T47D (cell line): ENCODE results near the gene CAMK1D.

Experiments used
- DNase-seq, 2 experiments: peaks; one replicate each; pipeline versions ENCODE4 v3.0.0 to v3.0.0-alpha.2; 2011 to 2012; ENCODE audit warnings: low read depth in 1 of 2, low spot score in 1 of 2
- JUND ChIP-seq: IDR thresholded peaks from 2 replicates; pipeline ENCODE4 v1.6.1; 2012; ENCODE audit warnings: low read depth
- in situ Hi-C: cut with HindIII; loops from 2 replicates; pipeline ENCODE4 v1.10.0; 2016; ENCODE audit warnings: low sequenced_read_pairs, low pct_unique_long_range_greater_than_20kb

CAMK1D gene

DNA sequence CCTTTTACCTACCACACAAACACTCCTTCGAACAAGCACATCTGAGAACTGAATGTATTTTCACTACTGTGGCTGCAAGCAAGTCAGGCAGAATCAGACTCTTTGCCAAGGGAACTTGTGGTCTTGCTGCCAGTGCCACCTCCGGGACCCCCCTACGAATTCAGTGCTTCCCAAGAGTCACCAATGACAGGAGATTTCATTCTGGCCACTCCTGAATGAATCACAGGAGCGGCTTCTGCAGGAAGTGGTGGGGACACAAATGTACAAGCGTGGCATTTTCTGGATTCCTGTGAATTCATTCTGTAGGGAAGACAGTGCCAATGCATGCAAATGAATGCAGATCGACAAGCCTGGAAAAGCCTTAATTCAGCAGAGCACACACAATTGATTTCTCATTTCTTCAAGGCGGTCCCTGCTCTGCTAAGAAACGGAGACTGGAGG, 161.2 kb downstream of the CAMK1D start:
- TF ChIP-seq JUND, result no peak
- no peak for DNase-seq
- in situ Hi-C loops, result no loop called here

DNA sequence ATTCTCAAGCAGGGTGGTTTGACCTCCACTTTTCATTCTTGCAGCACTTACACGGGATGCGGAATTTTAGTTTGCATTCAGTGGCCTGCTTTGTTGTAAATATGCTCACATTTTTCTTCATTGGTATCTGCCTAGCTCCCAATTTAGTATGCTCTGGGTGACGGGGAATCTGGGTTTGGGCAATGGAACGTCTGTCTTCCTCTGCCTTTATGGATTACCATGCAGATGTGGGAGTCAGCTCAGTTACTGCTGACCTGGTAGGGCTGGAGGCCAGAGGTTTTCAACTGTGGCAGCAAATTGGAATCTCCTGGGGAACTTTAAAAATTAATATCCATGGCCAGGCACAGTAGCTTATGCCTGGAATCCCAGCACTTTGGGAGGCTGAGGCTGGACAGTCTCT, 161.6 kb downstream of the CAMK1D start:
- no peak for TF ChIP-seq JUND
- no peak for DNase-seq
- in situ Hi-C loops, result no loop called here

DNA sequence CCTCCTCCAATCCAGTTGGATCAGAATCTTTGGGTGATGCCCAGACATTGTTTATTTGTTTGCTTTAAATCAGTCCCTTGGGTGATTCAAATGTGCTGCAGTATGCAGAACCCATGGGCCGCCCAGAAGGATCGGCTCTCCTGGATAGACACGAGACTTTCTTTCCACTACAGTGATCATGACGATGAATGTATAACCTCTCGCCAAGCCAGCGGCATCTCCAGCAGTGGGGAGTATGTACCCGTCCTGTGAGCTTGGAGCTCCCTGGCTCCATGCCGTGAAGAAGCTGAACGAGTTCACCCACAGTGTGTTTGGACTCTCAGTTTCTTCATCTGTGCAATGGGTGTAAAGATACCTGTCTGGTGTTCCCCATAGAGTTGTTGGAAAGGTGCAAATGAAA, 162.3 kb downstream of the CAMK1D start:
- in situ Hi-C loops, result no loop called here

DNA sequence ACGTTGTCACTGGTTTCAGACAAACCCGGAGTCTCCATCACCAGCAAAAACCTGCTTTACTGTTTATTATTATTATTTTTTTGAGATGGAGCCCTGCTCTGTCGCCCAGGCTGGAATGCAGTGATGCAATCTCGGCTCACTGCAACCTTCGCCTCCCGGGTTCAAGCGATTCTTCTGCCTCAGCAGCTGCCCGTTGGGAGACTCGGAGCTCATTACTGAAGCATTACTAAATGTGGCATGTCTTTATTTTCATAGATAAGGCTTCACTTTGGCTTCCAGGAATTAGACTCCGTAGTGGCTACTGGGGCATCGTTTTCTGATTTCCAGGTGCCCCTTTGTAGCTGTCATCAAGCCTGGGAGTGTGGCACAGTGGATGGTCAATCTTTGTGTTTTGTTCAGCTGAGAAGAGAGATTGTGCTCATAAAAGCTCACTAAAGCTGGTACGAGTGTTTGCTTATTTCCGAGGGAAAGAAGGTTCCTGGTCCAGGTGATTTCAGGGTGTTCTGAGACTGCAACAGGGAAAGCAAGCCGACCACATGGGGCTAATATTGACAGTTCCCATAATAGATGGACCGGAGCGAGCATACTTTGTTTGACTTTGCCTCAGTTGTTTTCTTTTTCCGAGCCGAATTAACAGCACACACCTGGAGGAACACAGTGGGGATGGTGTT, 163.1 kb downstream of the CAMK1D start:
- in situ Hi-C loops, result no loop called here
- TF ChIP-seq JUND, result no peak
- DNase-seq, result no peak

More for the DNA sequence above, 162.3 kb downstream of the CAMK1D start:
- no peak for TF ChIP-seq JUND
- no peak for DNase-seq

DNA sequence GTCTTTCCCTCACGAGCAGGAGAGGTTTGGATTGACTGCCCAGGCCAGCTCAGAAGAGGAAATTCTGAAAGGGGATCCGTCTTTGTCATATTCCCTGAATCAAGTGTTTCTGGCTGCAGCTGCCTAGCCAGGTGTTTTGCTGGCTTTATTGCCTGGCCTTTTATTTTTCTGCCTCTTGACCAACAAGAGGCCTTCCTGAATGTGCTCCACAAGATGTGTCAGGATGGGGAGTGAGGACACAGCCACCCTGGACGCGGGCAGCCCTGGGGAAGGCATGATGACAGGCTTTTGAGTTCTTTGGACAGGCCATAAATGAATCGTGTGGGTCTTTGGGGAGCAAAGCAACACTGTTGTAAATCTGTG, 163.6 kb downstream of the CAMK1D start:
- no peak for TF ChIP-seq JUND
- DNase-seq, result no peak
- in situ Hi-C loops, result no loop called here

DNA sequence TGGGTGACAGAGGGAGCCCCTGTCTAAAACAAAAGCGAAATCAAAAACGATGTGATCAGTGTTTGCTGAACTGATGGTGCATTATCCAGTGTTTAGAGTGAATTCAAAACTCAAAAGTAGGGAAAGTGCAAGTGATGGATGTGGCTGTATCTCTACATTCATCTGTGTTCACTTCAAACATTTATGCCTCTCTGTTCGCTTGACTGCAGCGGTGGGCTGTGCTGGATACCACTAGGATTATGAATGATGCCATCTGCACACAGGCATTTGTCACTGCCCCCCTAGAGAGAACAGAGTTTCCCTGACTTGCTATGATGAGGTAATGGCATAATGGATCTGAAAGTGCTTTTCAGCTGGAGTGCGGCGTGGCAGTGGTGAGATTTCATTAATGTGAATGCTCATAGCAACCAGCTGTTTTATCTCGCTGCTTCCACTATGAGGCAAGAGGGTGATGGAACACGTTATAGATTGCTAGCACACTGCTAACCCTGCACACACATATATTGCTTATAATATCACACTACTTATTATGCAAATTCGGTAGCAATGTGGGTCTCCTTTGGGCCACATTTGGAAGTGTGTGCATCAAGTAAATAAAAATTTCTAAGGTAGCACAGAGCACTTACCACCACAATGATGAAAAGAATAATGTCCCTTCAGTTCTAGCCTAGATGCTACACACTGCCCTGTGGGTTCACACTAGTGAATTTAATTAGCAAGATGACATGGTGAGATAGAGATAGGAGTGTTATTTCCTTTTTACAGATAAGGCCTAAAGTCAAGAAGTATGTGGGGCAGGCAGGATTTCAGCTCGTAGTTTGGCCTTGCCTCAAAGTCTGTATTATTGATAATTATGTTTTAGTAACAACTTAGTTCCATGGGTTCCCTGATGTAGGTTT, 164.7 kb downstream of the CAMK1D start:
- in situ Hi-C loops, result no loop called here
- no peak for TF ChIP-seq JUND
- no peak for DNase-seq

DNA sequence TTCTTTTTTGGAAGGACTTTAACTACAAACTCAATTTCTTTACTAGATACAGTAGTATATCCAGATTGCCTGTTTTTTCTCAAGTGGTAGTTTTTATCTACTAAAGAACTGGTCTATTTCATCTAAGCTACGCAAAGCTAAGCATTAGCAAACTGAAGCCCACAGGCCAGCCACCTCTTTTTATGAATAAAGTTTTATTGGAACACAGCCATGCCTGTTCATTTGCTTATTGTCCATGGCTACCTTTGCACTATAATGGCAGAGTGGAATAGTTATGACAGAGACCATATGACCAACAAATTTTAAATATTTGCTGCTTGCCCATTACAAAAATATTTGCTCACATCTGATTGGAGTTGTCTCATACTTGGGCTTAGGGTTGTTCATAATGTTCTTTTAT, 168.7 kb downstream of the CAMK1D start:
- in situ Hi-C loops, result no loop called here
- DNase-seq, result no peak
- TF ChIP-seq JUND, result no peak

DNA sequence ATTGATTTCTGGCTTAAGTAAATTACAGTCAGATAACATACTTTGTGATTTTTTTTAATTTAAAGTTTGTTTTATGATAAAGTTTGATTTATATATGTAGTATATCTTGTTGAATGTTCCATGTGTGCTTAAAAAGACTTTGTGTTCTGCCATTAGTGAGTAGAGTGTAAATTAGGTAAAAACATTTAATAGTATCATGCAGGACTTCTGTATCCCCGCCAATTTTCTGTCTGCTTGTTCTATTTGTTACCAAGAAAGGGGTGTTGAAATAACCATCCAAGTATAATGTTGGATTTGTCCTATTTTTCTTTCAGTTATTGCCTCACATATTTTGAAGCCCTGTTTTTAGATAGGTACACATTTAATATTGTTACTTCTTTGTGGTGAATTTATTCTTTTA, 172.1 kb downstream of the CAMK1D start:
- no peak for DNase-seq
- in situ Hi-C loops, result no loop called here
- no peak for TF ChIP-seq JUND

DNA sequence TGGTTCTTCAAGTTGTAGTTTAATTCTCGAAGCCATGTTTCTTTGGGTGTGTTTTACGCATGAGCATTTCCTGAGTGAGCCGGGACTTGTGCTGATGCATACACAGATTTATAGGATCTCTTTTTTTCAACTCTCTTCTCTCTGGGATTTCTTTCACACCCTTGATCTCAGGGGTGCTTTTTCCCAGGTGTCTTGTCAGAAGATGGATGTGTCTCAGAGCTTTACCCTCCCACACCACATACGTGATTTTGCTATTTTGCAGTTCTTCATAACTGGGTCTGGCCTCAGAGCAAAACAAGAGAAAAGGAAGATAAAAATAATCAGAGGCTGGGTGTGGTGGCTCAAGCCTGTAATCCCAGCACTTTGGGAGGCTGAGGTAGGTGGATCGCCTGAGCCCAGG, 177.0 kb downstream of the CAMK1D start:
- no peak for DNase-seq
- no peak for TF ChIP-seq JUND
- in situ Hi-C loops, result no loop called here

DNA sequence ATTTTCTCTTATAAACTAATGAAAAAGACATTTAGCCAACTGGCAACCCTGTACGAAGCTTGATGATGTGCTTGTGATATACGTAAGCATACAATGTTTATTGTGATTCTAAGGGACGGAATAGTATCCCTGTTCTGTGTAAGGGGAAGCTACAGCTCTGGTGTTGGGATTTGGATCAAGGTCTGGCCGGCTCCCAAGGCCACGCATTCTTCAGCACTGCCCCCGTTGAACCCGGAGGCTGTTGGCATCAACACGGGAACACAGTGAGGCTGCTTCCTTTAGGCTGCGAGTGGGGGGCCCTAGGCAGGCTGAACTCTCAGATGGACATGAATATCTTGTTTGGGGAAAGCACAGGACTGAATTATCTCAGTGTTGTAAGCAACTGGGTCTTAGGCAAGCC, 180.6 kb downstream of the CAMK1D start:
- in situ Hi-C loops, result no loop called here

DNA sequence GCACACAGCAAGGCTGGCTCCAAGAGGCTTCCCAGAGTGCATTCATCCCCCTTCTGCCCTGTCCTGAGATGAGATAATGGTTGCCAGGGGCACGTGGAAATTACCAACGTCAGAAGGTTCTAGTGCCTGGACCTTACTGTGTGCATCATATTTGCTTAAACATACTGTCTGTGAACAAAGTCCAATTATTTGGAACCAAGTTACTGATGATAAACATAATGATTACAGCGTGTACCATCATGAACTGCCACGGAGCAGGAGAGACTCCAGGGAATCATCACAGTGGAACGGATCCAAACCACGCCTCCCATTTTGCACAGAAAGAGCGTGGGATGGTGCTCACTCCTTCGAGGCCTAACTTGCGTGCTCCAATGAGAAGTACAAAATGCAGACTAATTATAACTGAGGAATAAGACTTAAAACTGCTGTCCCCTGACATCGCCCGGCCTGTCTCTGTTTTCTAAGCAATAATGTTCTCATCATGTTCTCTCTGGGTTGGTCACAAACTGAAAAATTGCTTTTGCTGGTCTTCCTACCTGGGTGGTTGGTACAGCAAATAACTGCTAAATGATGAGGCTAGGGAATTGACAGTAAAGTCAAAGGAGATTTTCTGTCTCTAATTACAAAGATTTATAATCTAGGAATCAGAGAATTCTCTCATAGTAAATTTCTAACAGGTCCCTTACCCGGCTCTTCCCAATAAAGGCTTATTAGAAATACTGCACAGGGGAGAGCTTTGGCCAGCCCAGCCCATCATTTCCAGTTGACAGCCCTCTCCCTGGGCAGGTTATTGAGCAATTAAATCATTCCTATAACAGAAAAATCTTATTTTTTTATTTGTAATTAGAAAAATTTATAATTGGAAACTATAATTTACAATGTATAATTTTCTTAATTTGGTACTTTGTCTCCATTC, 182.2 kb downstream of the CAMK1D start:
- no peak for TF ChIP-seq JUND
- in situ Hi-C loops, result no loop called here
- no peak for DNase-seq

More for the DNA sequence above, 180.6 kb downstream of the CAMK1D start:
- TF ChIP-seq JUND, result no peak
- DNase-seq, result peak in 1 of 2 experiments; percentile 27

DNA sequence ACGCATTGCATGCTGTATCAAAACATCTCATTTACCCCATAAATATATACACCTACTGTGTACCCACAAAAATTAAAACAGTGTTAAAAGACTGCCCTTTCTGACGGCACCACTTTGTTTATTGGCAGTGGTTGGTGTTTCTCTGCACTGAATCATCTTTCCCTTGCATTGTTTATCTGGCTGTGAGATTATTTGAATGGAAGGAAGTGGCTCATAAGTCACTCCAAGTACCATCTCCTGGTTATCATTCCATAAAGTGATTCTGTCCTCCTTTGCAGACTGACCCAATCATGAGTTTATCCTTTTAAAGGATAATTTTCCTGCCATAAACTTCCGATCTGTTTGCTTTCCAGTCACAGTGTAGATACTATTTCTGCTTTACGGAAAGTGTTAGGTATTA, 183.8 kb downstream of the CAMK1D start:
- in situ Hi-C loops, result no loop called here
- DNase-seq, result no peak
- TF ChIP-seq JUND, result no peak
